Thyroid gland (tissue), 4 donors: Measurements from ENCODE around the gene ZIC4.

Experiments
- POLR2A ChIP-seq, 2 donors: fragments of 450-650 bp; IDR thresholded peaks; one replicate each; pipeline ENCODE4 v1.6.1; 2017; ENCODE audit warnings: antibody characterized with exemption in 2 of 2, mild to moderate bottlenecking in 2 of 2, moderate library complexity in 1 of 2
- TF ChIP-seq, protein P1 (sequence below), 6 experiments: fragments of 200-600 bp in 3 of 6; fragments of 450-650 bp in 3 of 6; sonication (generic) in 3 of 6; IDR thresholded peaks; one replicate each; pipeline ENCODE4 v1.5.1; 2016 to 2019; ENCODE audit warnings: antibody characterized with exemption in 6 of 6, mild to moderate bottlenecking in 2 of 6, inconsistent platforms in 1 of 6, moderate library complexity in 1 of 6

DNA sequence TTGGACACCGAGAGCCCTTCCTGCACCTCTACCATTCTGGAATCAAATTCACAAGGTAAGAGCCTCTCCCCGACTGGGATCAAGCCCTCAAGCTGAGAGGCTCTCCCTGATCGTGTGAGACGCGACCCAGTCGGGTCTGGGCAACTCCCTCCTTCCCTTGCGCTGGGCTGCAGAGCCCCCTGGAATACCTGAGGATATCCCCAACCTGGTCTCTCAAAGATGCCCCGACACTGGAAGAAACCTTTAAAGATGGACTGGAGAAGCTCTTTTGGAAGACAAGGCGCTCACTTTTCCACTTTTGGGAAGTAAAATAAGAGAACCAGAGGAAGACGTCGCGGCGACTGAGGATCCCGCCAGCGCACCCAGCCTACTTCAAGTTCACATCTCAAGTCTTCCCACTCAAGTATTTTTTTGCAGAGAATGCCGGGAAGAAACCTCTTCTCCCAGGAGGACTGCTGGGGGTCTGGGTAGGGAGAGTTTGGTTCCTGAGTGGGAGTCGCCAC is 33.8 kb downstream of the ZIC4 start:
- TF ChIP-seq, protein P1, sequence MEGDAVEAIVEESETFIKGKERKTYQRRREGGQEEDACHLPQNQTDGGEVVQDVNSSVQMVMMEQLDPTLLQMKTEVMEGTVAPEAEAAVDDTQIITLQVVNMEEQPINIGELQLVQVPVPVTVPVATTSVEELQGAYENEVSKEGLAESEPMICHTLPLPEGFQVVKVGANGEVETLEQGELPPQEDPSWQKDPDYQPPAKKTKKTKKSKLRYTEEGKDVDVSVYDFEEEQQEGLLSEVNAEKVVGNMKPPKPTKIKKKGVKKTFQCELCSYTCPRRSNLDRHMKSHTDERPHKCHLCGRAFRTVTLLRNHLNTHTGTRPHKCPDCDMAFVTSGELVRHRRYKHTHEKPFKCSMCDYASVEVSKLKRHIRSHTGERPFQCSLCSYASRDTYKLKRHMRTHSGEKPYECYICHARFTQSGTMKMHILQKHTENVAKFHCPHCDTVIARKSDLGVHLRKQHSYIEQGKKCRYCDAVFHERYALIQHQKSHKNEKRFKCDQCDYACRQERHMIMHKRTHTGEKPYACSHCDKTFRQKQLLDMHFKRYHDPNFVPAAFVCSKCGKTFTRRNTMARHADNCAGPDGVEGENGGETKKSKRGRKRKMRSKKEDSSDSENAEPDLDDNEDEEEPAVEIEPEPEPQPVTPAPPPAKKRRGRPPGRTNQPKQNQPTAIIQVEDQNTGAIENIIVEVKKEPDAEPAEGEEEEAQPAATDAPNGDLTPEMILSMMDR (IDR thresholded peaks at IDR 0.05), result no peak
- no peak for TF ChIP-seq POLR2A (IDR thresholded peaks at IDR 0.05)
